Measurements from ENCODE around the gene EMX1.
A peak's percentile ranks its signal among the peaks of the same experiment; 100 is the strongest.

EMX1 gene

GRCh38 chr2:72917138-72917876 is at the start of gene EMX1:
Gene EMX1, plus strand, starts transcription at chr2:72917519. Its CDS starts 334 bp downstream, at chr2:72917853.
- peak; percentile 57 to 61 for DNase-seq

- no peak for DNase-seq
Observed at GRCh38 chr2:72871060-72871459, 46.3 kb upstream of the EMX1 start.

GRCh38 chr2:72871880-72872279 is 45.4 kb upstream of the EMX1 start:
- no peak for DNase-seq

GRCh38 chr2:72883356-72883962 is 33.9 kb upstream of the EMX1 start:
- peak; percentile 36 to 42 for DNase-seq

GRCh38 chr2:72886505-72887031 is 30.8 kb upstream of the EMX1 start:
- DNase-seq: no peak

- peak; percentile 75 to 80 for DNase-seq
Observed at GRCh38 chr2:72887032-72887739, 30.1 kb upstream of the EMX1 start, which contains the start of gene SPR. Gene SPR, plus strand, starts transcription at chr2:72887408. Its CDS starts 25 bp downstream, at chr2:72887433.

- peak; percentile 76 to 81 for DNase-seq
Observed at GRCh38 chr2:72887740-72888437, 29.4 kb upstream of the EMX1 start.

GRCh38 chr2:72888438-72889202 is 28.7 kb upstream of the EMX1 start:
- DNase-seq: no peak

- no peak for DNase-seq
Observed at GRCh38 chr2:72889991-72890390, 27.3 kb upstream of the EMX1 start.

GRCh38 chr2:72891091-72891818 is 26.1 kb upstream of the EMX1 start:
- no peak for DNase-seq

- DNase-seq: peak; percentile 57 to 67
Observed at GRCh38 chr2:72892506-72893173, 24.7 kb upstream of the EMX1 start.

GRCh38 chr2:72893594-72894319 is 23.6 kb upstream of the EMX1 start:
- DNase-seq: peak; percentile 57 to 61

GRCh38 chr2:72894514-72894913 is 22.8 kb upstream of the EMX1 start:
- DNase-seq: no peak

GRCh38 chr2:72895154-72895553 is 22.2 kb upstream of the EMX1 start:
- no peak for DNase-seq

GRCh38 chr2:72895759-72896281 is 21.5 kb upstream of the EMX1 start:
- DNase-seq: no peak

GRCh38 chr2:72896446-72896845 is 20.9 kb upstream of the EMX1 start:
- DNase-seq: no peak

GRCh38 chr2:72897785-72898584 is 19.3 kb upstream of the EMX1 start:
- DNase-seq: no peak

GRCh38 chr2:72898585-72898906 is 18.8 kb upstream of the EMX1 start:
- DNase-seq: no peak

- DNase-seq: no peak
Observed at GRCh38 chr2:72900191-72900825, 17.0 kb upstream of the EMX1 start.

Measured in activated CD4-positive, alpha-beta T cell treated with anti-CD3 and anti-CD28 coated beads, Interleukin-2, amount 50 U/mL, for 48 hours (primary cell).